Transverse colon (tissue), 4 donors: Measurements from ENCODE around the gene H6PD.

ENCODE experiments used
- CTCF ChIP-seq, 5 experiments: fragments of 200-600 bp in 3 of 5; fragments of 450-650 bp in 2 of 5; sonication (generic) in 3 of 5; IDR thresholded peaks; 1 replicate in 2 of 5; 2 replicates in 3 of 5; pipeline ENCODE4 v1.5.1; 2016 to 2017; ENCODE audit warnings: antibody characterized with exemption in 5 of 5, inconsistent platforms in 3 of 5, mild to moderate bottlenecking in 2 of 5, moderate library complexity in 1 of 5
- EP300 ChIP-seq: sonication (generic); formaldehyde crosslinking; IDR thresholded peaks from one replicate; pipeline ENCODE4 v1.6.1; 2017; ENCODE audit warnings: antibody characterized with exemption, low read depth
- POLR2A ChIP-seq: fragments of 450-650 bp; IDR thresholded peaks from one replicate; pipeline ENCODE4 v1.6.1; 2016; ENCODE audit warnings: antibody characterized with exemption, mild to moderate bottlenecking, moderate library complexity
- POLR2AphosphoS5 ChIP-seq, 3 donors: sonication (generic); formaldehyde crosslinking; IDR thresholded peaks; one replicate each; pipeline ENCODE4 v1.6.1; 2016; ENCODE audit warnings: antibody characterized with exemption in 3 of 3

DNA sequence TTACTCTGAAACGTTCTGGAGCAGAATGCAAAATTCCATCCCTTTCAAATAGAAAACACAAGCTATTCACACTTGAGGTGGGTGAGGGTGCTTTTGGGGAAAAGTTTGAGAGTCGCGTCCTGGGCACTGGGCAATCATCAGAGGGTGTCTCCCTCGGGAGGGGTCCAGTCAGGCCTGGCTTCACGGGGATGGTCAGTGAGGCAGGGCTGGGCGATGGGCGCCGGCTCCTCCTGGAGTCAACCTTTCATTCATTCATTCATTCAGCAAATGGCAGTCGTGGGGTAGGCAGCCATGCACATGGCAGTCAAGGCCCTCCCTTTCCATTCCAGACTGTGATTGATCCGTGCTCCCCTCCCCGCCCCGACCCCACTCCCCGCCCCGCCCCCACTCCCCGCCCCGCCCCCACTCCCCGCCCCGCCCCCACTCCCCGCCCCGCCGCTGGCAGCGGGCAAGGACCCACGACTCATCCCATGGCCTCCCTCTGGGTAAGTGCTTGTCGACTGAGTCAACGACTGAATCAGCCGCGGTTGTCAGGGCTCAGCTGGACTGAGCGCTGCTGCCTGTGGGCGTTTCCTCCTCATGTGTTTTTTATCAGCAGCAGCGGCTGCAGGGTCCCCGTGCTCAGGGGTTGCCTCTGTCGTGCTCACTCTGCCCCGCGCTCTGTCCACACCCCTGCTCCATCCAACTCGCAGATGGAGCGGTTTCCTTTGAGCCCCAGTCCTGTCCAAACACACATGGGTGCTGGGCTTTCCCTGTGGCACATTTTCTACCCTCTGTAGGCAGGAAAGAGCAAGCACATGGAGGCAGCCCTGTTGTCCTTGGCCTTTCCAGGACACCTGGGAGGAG, 45.7 kb downstream of the H6PD start:
- peak in 1 of 5 experiments; percentile 11 for TF ChIP-seq CTCF (IDR thresholded peaks at IDR 0.05)
- peak in 1 of 3 donors; percentile 47 for TF ChIP-seq POLR2AphosphoS5 (IDR thresholded peaks at IDR 0.05)
- TF ChIP-seq EP300, result no peak
- no peak for TF ChIP-seq POLR2A
